ENCODE measurements around the gene ABRACL.
"Not testable (repeated sequence)": the region's sequence is repeated elsewhere in the genome, so short reads cannot be mapped to it uniquely, and the experiment has no call there.

ABRACL gene

GRCh38 chr6:139028658-139029469, at the start of gene ABRACL:
TSS of gene ABRACL (plus strand) at chr6:139028745. CDS start at chr6:139034161, 5,416 bp downstream.
- peak; percentile 89 for DNase-seq

DNA sequence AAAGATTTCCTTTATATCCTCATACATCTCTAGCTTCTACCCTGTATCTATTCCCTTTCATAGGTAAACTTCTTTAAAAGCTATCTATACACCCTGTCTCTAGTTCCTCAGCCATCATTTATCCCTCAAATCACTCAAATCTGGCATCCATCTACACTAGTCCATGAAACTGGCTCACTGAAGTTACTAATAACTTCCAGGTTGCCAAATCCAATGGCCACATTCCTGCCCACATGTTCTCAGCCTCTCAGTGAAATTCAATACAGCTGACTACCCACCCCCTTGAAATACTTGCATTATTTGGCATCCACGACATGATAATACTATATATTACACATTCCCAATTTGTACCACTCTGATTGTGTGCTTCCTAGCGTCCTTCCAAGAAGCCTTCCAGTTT, 49.2 kb upstream of the ABRACL start:
- no peak for DNase-seq

DNA sequence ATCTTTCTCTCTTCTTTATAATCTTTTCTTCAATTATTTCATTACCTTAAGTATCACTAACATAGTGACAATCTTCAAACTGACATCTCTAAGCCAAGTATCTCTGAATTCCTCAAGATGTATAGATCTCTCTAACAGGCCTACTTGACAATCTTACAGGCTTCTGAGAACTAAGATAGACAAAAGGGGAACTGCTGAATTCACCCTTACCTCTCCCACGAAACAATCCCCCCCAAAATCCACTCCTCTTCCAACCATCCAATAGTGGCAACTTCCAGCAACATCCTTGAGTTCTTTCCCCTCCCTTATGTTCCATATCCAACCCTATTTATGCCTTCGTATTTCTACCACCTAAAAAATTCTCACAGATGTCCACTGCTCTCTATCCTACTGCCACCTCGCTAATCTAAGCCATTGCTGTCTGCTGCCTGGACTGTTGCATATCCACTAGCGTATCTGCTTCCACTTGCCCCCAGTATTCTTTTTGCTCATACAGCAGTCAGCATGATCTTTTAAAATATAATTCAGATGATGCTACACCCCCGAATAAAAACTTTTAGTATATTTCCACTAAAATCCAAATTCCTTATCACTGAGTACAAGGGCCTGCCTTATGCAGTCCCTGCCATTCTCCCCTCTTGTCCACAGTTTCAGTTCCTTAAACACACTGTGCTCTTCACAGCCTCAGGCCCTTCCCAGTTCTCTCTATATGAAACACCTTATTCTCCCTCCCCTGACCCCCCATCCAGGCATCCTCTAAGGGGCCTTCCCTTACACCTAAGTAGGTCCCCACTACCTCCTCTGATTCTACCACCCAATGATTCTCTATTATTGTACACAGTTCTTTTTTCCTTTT, 48.5 kb upstream of the ABRACL start:
- no peak for DNase-seq

- no peak for DNase-seq
Observed at GRCh38 chr6:138981416-138981815, 47.1 kb upstream of the ABRACL start.

DNA sequence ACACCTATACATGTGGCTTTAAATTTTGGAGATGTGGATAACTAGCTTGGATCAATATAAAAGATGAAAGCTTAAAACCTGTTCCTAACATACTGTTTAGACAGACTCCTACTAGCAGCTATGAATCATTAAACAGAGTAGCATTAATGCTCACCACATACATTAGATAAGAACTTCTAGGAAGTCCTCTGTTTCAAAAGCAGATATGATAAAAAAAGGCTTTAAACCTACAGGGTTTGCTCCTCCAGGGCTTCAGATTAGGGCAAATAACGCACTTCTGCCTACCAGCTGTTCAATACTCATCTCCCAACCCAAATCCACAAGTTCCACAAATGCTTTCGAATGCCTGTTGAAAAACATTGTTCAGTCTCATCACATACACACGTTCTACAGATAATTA, 42.0 kb upstream of the ABRACL start:
- no peak for DNase-seq

DNA sequence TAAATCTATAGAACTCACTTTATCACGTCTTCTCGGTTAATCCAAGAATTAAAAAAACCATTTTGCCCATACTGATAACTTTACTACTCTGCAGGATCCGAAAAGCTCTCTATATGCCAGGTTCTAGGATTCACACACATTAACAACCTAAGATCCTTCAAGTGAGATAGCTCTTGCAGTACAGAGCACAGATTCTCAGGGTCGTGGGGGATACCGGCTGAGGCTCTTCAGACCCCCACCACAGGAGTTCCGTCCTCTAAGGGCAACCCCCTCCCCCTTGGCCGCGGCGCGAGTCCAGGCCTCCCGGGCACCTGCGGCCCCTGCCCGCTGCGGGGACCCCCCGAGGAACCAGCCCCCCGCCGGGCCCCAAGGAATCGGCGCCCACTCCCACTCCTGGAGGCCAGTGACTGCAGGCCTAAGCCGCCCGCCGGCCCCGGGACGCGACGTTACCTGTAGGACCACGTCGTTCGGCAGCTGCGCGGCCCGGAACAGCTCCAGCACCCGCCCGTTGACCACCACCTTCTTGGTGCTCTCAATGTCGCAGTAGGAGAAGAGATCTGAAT, 41.4 kb upstream of the ABRACL start:
- DNase-seq = no peak

GRCh38 chr6:138987643-138988468, 40.7 kb upstream of the ABRACL start, which contains the start of gene REPS1:
TSS of gene REPS1 (minus strand) at chr6:138988253. CDS start at chr6:138987682, 571 bp downstream.
- peak; percentile 80 for DNase-seq

DNA sequence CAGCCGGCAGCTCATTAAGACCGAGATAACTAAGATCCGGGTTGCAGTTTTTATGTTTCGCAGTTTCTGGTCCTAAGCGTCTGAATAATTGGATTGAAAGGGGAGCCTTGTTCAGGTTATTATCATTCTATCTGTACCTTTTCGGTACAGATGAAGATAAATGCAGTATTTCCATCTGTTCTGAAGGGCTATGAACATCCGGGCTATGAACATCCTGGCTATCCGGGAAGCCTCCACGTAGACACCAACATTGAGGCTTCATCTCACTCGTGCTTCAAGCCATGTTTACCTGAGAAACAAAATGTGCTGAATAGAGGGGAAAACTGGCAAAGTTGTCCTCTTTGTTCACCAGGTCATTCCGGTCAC, 40.1 kb upstream of the ABRACL start:
- no peak for DNase-seq

DNA sequence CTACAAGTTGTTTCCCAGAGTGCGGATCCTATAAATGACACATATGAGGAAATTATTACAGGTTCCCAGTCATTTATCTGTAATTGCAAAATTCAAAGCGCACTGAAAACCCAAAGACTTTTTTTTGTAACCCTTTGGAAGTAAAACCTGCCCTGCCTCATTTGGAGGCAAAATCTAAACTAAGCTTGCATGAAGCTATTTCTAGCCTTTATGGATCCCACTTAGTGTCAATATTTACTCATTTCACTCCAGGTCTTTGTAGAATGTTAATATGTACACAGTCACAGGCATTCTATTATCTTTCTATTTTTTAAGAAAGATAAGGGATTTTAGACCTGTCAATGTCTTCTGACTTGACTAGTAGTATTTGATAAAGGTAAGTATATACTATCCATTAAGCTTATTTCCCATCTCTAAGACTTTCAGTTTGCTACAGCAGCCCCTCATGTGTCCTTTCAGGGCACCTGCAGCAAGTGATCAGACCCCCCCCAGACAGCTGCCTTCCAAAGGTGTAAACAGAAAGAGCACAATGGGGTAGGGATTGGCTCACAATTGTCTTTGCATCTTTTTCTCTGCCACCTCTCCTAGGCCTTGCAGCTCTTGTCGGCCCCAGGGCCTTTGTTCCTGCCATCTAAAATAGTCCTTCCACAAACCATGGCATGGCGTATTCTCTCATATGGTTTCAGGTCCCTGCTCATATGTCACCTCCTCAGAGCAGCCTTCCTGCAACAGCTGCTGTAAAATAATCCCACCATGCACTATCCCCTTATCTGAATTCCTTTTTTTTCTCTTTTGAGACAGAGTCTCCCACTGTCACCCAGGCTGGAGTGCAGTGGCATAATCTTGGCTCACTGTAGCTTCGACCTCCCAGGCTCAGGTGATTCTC, 39.2 kb upstream of the ABRACL start:
- DNase-seq = no peak

DNA sequence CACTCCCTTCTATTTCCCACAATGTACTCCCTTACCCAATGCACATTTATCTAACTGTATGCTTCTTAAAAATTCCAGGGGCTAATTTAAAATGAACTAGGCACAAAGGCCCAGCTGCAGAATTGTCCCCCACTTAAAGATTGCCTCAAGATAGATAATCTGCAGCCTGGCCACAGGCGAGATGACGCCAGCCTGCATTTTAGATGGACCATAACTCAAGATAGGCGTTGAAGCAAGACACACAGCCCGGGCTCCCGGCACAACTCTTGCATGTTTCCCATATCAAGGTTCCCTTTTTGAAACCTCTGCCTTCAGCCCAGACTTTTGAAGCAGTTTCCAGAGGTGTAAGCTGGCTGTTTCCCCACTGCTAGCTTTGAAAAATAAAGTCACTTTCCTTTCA, 37.3 kb upstream of the ABRACL start:
- no peak for DNase-seq

DNA sequence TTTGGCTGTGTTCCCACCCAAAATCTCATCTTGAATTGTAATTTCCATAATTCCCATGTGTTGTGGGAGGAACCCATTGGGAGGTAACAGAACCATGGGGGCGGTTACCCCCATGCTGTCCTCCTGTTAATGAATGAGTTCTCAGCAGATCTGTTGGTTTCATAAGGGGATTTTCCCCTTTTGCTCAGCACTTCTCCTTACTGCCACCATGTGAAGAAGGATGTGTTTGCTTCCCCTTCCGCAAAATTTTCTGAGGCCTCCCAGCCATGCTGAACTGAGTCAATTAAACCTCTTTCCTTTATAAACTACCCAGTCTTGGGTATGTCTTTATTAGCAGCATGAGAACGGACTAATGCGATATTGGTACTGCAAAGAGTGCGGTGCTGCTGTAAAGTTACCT, 35.6 kb upstream of the ABRACL start:
- DNase-seq = not testable (repeated sequence)

DNA sequence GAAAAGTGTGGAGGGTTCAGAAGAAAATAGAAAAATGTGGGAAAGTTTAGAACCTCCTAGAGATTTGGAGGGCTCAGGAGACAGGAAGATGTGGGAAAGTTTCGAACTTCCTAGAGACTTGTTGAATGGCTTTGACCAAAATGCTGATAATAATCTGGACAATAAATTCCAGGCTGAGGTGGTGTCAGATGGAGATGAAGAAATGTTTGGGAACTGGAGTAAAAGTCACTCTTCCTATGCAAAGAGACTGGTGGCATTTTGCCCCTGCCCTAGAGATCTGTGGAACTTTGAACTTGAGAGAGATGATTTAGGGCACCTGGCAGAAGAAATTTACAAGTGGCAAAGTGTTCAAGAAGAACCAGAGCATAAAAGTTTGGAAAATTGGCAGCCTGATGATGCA, 35.1 kb upstream of the ABRACL start:
- not testable (repeated sequence) for DNase-seq

- DNase-seq = no peak
Observed at GRCh38 chr6:138996524-138996923, 32.0 kb upstream of the ABRACL start.

DNA sequence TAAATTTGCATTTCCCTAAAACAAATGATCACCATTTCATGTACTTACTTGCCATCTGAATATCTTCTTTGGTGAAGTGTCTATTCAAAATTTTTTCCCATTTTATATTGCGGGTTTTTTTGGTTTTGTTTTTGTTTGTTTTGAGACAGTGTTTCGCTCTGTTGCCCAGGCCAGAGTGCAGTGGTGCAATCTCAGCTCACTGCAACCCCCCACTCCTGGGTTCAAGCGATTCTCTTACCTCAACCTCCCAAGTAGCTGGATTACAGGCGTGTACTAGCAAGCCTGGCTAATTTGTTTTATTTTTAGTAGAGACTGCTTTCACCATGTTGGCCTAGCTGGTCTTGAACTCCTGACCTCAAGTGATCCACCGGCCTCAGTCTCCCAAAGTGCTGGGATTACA, 31.4 kb upstream of the ABRACL start:
- no peak for DNase-seq

GRCh38 chr6:138999949-139000725, 28.4 kb upstream of the ABRACL start:
- no peak for DNase-seq

- DNase-seq = no peak
Observed at GRCh38 chr6:139003751-139004150, 24.8 kb upstream of the ABRACL start.

- DNase-seq = no peak
Observed at GRCh38 chr6:139006477-139006876, 22.1 kb upstream of the ABRACL start.

DNA sequence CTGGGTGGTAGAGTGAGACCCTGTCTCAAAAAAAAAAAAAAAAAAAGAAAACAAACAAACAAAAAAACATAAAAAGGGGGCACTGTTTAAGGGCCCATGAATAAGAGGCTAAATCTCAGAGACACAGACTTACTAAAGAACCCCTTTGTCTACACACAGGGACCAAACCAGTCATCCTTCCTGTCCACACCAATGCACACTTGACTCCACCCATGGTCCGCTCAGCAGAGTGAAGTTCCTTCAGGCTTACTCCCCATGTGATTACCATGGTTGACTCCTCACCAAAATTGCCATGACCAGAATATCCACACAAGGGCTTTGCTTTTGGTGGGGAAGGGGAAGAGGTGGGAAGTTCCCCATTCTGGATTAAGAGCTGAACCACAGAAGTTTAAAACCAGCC, 21.1 kb upstream of the ABRACL start:
- DNase-seq = no peak

GRCh38 chr6:139008117-139008516, 20.4 kb upstream of the ABRACL start:
- DNase-seq = no peak

DNA sequence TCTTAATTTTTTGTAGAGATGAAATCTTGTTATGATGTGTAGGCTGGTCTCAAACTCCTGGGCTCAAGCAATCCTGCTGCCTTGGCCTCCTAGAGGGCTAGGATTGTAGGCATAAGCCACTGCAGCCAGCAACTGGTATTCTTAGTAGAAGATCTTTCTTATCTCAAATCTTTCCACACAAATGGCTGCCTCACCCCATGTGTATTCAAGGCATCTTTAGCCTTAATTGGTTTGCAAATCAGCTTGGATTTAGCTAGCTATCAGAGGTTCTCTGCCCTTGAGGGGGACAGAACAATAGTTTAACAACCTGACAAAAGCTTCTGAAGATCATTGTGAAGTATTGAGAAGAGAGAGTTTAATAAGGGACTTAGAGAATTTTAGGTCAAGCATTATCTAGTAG, 17.9 kb upstream of the ABRACL start:
- no peak for DNase-seq

- DNase-seq = no peak
Observed at GRCh38 chr6:139011980-139012379, 16.6 kb upstream of the ABRACL start.
